ENCODE results near the gene PTPRZ1.

PTPRZ1 gene

DNA sequence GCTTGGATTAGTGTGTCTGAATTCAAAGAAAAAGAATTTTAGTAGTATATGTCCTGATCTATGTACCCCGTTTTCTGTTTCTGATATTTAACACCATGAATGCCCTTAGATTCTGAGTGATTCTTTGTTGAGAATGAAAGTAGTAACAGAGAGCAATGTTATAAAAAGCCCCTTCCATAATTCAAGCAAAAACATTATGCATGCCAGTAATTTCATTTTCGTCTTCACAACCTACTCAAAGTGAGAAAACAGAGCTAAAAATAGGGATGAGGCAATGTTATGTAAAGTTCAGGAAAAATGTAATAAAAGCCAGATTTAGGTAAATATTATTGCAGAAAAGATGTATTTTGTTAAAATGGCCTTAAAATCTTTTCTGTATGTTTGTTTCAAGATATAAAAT, 28.1 kb downstream of the PTPRZ1 start:
- no peak for DNase-seq

DNA sequence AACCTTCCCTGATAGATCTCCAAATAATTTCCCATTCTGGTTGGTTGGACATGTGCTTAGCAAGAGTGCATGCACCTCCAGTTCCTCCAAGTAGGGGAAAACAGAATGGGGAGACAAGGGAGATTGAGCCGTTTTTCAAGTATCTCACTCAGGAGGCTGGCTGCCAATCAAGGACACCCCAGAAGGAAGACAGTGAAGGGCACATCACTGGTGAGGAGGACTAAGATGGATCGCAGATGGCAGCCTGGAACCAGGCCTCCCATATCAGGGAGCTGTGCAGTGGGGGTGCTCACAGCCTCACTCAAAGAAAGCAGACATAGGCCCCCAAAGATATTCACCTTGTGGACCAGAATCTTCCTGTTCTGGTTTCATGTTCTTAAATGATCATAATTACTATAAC, 31.2 kb downstream of the PTPRZ1 start:
- no peak for DNase-seq

DNA sequence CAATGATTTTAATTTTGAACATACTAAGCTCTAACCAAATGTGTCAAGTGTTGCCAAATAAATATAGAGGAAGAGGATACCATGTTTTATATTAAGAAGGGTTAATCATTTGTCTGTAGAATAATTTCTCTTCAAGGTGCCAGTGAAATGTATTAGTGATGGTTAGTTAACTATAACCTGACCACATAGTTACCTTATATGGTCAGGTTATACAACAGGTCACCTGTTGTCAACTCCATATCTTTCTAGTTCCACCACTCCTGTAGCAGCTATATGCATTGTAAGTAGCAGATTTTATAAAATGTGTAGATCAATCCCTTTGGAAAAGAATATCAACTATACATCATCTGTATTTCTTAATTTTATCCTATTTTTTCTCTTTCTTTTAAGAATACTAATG, 35.1 kb downstream of the PTPRZ1 start:
- DNase-seq = no peak

DNA sequence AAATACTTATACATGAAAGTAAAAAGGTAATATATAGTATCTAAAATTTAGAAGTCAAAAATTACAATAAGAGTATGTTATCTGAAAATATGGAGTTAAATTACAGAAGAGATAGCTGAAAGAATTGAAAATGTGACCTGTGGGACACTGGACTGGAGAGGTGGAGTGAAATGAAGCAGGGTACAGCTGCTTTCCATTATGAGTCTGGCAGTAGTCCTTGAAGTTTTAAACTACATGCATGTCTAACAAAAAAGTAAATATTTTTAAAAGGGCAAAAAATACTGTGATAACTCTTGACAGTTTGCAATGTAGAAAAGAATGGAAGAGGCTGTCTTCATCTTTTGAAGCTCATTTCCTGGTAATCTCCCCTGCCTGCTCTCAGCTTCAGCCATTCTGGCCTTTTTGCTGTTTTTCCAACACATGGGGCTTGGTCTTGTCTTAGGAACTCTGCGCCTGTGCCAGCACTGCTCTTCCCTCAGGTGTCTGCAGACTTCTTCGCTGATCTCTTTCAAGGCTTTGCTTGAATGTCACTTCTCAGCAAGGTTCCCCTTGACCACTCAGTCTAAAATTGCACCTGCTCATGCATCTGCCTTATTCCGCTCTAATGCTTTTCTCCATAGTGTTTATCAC, 36.9 kb downstream of the PTPRZ1 start:
- DNase-seq = no peak

DNA sequence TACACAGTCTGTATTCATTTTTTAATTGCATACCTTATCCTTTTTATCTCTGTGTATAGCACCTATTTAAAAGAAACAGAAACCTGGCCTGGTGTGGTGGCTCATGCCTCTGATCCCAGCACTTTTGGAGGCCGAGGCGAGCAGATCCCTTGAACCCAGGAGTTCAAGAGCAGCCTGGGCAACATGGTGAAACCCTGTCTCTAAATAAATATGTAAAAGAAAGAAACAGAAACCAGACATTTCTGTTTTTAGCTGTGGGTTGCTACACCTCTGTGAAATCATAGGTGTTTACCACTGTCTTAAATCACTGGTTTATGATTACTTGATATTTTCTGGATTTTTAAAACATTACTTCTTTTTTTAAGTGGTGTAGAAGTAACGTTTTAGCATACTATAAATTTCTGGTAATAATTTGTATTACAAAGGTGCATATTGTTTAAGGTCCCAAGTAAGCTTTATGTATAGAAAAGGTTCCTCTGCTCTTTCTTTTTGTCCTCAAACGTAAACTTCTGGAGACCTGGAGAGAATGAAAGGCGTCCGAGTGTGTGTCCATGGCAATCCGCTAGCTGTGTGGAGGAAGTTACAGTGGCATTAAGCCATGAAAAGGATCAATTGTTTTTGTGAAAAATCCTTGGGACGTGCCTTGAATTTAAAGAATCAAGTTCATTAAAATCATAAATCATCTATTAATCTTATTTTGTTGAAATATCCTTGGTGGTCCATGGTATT, 41.1 kb downstream of the PTPRZ1 start:
- no peak for DNase-seq

DNA sequence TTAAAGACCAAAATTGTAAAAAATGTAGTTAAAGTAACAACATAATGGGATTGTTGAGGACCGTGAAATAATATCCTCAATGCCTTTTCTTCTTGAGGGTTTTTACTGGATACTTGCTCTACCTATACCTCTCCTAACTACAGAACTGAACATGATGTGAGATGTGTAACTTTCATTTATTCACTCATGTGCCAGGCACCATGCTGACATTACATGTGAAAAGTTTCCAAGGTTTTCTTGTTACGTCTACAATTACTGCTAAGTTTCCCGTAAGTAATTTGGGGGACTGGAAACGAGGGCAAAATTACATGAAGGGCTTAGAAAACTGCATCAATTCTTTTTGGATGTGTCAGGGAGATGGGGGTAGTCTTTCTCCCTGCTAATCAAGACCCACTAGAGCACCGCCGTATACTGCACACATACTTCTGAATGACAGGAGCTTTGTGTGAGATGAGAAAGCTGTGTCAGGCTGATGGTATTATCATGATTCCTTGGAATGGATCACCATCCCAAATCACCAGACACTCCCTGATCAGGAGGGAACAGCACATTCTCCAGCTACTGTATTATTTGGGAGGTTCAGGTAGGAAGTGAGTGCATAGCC, 41.8 kb downstream of the PTPRZ1 start:
- DNase-seq = no peak

DNA sequence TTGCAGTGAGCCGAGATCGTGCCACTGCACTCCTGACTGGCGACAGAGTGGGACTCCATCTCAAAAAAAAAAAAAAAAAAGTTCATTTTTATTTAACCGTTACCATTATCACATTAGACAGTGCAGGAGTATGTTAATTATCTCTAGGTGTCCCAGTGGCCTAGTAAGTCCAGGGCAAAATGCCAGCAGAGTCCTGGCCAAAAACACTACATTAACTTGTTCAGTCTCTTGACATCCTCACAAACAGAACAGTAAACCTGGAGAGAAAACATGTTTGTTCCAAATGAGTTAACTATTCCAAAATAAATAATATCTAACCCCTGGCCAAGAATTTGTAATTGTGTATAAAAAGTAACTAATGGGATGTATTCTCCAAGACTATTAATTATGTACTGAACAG, 43.2 kb downstream of the PTPRZ1 start:
- no peak for DNase-seq

DNA sequence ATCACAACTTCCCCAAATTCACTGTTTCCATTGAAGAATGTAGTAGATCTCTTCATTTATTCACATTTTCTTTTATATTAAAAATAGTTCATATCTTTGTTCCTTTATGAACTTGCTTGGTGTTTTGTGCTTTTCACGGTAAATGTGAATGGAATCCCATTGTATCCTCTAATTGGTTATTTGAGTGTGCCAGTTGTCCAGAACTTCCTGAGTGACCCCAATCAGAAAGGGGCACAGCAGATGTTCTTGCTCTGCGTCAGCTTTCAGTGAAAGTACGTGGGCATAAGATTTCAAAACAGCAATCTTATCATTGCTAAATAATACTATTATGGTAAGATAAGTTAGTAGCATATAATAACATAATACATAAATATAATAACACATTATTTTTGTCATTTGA, 47.0 kb downstream of the PTPRZ1 start:
- no peak for DNase-seq

DNA sequence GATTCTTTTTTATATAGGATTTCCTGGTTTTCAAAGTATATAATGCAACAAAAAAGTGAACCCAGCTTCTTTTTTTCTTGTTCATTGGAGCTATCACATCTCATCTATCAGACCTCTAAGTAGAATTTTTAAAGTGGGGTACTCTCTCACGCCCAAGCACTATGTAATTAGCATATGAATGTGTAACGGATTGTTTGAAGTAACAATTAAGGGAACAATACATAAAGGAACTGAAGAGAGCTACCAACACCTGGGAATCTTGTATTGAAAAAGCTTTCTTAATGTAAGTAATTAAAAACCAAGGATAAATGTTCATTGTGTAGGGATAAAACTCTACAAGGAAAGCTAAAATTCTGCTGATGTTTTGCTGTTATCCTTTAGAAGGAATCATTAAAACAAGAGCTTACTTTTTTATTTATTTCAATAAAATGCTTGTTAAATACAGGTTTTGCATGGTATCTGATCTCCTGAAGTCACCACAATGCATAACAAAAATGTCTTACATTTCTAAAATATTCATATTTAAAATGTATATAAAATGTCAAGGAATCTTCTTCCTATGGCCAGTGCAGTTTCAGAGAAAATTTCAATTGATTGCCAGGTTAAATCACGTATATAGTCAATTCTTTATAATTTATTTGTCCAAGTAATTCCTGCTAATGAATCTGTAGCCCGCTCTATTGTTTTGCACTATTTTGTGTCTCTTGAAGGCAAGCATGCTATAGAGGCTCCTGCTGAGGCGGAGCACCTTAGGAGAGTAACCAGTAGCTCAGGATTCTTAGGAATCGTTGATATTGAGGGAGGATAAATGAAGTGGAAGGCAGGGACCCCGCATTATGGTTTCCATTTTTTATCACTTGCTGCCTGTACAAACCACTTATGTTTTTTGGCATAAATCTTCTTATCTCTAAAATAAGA, 51.6 kb downstream of the PTPRZ1 start:
- DNase-seq = no peak

DNA sequence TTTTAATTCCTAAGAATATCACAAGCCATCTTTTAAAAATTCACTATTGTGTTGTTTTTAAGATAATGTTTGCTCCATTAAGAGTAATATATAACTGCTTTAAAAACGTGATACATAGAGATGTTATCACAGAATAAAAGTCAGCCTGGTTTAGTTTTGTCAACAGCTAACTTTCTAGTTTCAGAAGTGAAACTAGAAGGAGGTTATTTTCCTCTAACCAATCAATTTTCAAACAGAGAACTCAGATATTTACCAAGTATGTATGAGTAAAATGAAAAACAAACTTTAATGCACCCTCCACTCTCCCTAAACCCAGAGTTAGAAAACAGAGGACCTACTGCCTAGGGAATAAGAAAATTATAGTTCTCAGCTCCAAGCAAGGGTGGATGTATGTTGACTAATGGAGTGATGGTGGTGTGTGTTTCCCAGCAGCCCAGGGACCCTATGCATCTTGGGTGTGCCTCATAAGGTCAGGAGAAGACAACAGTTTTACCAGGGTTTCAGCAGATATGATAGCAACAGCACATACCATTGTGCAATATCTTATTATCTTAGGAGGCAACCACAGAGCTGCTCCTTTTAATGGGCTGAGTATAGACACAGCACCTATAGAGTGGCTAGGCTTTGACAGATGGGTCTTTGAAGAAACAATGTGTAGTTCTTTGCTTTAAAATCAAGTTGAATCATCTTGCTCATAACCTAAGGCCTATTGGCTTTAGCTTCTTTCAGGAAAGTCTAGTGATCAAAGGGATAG, 58.4 kb downstream of the PTPRZ1 start:
- no peak for DNase-seq

DNA sequence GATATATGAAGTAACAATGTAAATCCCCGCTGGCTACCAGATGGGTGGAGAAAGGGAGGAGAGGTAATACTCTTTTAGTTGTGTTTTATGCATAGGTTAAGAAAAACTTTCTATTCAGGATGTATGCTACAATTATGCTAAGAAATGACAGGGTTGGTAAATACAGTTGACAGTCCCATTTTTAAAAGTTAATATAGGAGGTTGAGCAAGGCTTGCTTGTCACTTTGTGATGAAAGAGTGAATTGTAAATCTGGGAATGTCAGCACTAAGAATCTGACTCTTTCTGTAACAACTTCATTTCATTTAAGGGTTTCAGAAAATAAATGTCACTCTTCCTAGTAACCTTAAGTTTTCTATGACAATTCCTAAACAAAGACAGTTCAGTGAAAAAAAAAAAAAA, 59.8 kb downstream of the PTPRZ1 start:
- no peak for DNase-seq

DNA sequence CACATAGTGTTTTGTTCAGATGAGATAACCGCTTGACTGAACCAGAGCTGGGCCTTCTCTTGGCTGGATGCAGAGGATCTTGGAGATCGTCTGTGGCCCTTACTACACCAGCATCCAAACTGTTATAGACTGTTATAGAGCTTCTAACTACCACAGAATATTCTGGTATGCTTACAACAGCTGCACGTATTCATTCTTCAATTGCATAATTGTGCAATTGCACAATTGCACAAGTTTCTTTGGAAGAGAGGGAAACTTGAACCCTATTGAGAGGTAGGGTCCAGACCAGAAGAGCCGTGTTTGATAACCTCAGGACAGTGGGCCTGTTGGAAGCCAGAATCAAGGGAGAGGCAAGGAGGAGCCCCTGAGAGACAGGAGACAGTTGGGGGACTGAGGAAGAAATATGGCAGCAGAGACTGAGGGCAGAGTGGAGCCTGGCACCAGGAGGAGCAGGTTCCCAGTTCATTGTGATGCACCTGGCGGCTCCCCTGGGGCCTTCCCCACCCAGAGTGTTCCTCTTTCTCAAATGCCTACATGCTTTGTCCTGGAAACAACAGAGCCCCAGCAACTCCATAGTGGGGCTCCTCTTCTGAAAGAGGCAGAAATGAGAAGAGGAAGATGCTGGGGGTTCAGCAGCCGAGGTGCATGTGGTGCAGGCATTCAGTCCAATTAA, 64.1 kb downstream of the PTPRZ1 start:
- DNase-seq = no peak

DNA sequence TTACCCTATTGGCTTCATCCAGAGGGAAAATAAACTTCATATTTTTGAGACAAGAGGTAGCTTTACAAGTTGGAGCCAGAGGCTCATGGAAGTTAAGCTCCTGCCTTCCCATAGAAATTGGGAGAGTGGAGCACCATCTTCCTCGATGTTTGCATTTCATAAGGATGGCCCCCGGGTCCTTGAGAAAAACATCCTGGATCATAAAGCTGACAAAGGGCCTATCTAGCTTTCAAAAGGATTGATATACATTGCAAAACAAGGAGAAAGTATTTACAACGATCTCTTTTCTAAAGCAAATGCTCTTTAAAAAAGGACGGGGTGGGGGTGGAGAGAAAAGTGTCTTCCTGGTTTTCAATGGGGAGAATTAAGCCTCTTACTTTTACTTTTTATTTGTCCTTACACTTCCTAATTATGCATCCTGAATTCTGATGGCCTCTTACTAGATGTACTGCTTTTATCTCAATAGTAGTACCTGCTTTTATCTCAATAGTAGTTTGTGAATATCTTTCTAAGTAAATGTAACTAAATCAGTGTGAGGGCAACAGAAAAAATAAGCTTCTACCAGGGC, 65.6 kb downstream of the PTPRZ1 start:
- DNase-seq = no peak

DNA sequence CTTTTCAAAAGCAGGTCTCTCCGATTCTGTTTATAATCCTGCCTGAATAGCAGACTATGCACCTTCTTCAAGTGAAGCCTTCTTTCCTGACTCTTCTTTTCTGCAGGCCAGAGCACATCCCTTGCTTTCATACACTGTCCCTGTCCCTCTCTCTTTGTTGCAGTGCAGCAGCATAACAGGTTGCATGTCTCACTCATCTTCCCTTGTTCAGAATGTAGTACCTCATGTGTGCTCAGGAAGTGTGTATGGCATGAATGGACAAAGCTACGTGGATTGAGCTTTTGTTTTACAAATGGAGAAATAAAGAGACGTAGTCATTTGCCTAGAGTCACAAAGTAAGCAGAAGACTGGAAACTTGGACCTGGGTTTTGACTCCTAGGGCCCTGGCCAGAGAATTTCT, 68.0 kb downstream of the PTPRZ1 start:
- peak; percentile 27 for DNase-seq

DNA sequence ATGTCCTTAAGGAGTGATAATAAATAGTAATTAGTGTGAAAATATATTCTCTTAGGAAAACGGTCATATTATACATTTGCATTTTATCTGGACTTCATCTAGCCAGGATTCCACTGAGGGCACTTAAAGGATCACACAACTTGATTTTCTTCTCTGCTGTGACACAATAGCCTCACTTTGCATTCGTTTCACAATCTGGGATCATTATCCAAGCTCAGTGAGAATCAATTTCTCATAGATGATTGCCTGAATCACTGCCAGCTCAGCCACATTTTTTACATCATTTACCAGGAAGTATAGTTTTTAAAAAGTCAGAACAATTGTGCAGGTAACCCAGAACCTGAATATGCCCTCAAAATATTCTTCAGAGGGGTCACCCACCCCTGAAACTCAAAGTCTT, 68.9 kb downstream of the PTPRZ1 start:
- no peak for DNase-seq

DNA sequence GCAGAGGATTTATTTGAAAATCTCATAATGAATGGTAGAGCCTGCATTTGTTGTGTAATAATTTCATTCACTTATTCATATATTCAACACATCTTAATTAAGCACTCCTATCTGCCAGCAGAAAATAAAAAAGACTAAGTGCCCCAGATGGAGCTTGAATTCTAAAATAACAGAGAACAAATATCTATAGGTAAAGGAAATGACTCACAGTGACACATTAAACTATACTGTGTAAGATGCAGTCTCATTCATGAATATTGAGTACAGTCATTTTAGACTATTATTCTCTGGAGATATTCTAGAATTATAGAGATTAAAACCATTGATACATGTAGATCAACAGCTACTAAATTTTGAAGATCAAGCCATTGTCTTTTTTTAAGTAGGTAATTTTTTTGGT, 72.1 kb downstream of the PTPRZ1 start:
- no peak for DNase-seq

DNA sequence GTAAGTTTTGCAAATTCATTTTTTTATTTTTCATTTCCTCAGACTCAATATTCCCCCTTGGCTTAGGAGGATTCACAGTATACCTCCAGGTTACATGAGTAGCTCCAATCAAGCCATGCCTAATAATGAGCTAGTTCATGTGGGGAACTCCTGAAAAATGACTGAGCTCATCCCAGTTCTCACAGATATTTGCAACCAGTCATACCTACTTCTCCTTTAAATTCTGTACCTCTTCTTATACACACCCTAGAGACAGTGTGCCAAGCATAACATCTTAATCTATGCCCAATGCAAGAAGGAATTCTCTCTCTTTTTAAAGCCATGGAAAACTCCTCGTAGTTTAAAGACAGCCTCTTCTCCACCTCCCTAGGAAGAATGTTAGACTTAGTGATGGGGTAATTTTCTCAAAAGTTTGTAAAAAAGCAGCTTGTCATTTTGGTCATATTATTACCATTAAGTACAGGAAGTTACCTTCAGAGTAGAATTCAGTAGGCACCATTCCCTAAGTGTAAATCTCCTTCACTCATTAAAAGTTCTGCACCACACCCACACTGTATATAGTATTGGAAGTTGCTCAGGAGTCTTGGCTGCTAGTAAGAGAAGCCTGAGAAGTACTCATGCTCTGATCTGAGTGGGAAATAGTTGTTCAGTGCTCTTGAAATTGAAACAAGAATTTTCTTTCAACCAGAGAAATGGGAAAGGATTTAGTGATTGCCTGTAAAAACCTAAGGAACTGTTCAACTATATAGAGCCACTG, 72.7 kb downstream of the PTPRZ1 start:
- no peak for DNase-seq

DNA sequence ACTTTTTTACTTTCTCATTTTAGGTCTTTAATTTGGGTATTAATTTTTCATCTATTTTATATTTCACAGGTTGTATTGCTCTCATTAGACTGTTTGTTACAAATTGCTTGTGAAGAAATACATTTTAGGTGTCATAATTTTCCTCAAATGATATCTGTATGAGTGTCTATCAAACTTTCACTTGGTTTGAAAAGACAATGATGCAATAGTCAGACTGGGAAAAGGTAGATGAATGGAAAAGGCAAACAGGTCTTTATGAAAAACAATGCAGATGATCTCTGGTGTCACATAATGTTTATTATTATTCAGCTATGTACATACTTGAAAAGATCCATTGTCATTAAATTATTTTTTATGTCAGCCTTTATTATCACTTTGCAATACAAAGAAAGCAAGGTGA, 80.2 kb downstream of the PTPRZ1 start:
- DNase-seq = no peak

DNA sequence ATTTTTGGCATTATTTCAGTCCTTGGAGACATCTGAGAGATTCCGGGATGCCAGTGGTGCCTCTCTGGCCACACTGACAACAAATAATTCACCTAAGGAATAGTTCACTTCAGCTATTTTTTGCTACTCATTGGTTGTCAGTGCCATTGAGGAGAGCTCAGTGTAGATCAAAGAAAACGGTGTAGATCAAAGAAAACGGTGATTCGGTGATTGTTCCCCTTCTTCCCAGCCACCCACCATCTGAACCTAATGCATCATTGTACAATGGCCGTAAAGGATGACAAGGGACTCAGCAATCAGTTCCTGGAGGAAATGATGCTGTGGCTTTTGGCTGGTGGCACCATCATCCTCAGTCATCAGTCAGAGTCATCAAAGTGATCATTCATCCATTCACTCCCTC, 80.6 kb downstream of the PTPRZ1 start:
- DNase-seq = no peak

DNA sequence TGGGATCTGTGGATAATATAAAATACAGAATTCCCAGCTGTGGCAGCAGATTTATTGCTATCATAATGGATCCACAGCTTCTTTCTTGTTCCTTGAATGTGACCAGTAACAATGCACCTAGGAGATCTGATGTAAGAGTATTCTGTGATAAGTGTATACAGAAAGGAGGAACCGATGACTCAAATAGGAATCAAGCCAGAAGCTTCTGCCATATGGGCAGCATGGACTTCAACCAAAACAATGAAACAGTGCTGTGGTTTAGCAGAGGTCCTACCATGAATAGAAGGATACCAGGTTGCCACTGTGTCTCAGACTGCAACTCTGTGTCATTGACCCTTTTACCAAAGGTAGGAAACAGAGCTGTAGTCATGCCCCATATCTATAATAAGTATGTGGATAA, 81.8 kb downstream of the PTPRZ1 start:
- no peak for DNase-seq

DNA sequence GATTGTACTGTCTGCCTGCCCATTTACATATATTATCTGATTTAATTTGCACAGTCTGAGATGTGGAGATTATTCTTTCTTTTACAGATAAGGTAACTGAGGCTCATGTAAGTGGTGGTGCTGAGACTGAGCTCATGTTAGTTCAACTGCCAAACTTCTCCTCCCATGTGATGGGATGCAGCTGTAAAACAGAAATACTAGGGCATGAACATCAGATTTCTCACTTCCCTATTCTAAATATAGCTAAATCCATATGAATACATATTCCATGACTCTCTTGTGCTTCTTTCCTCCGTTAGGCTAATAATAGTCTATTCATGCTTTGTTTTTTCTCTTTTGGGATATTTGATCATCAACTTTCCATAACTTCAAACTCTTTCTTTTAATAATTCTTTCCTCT, 84.7 kb downstream of the PTPRZ1 start:
- no peak for DNase-seq

All from DMS153 (cell line).